GM21447 (cell line): ENCODE results near the gene DNAJC4.

Experiments
- ATAC-seq: cut with Tn5 transposase; IDR thresholded peaks from one replicate; pipeline ENCODE4 v1.9.1; 2021; ENCODE audit not compliant: unreplicated experiment

The DNAJC4 gene

DNA sequence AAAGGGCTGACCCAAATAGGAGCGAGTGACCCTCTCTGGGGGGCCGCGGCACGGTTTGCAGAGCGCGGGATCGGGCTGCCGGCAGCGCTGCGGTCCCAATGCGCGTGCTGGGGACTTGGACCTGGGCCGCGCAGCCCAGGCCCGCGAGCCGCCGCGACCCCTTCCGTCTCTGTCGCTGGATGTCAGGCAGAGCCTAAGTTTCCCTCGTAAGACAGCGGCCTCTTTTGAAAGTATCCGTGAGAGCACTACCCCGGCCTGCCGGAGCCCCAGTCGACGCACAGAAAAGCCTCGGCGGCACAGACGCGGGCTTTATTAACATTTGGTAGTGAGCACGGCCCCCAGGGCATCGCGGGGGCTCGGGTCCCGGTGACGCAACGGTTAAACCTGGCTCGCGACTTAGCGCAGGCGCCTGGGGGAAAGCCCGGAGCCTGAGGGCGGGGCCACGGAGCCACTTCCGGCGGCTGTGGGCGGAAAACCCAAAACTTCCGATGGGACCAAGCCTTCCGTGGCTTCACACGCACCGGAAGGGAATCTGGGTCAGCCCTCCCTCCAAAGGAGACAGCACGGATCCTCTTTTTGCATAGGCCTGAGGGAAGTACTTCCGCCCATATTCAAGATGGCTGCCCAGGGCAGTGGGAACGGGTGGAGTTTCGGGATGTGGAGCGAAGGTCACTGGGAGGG, 39.3 kb downstream of the DNAJC4 start:
- ATAC-seq = peak; percentile 66

DNA sequence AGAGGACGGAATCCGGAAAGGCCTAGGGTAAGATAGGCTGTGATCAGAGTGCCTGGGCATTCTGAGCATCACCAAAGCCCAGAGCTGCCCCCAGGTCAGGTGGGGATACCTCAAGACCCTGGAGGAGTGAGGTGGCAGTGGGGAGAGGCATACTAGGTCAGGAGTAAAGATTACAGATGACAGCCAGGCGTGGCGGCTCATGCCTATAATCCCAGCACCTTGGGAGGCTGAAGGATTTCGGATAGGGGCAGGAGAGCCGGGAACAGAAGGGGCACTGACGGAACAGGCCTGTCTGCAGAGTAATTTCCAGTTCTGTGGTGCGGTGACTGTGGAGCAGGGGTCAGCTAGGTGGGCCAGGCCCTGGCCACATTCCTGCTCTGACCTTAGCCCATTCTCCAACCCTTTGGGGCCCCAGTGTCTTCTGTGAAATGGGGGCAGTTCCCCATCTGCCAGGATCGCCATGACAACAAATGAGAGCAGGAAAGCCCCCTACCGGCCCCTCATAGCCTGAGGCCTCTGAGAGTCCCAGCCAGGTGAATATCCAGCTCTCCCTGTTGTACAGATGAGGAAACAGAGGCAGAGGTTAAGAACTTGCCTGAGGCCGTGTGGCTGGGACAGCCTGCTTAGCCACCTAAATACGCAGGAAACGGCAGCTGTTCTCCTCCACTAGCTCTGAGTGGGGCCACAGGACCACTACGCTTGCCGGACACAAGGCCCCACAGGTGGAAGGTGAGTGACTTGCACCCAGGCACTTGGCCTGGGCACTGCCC, 44.9 kb downstream of the DNAJC4 start:
- no peak for ATAC-seq

DNA sequence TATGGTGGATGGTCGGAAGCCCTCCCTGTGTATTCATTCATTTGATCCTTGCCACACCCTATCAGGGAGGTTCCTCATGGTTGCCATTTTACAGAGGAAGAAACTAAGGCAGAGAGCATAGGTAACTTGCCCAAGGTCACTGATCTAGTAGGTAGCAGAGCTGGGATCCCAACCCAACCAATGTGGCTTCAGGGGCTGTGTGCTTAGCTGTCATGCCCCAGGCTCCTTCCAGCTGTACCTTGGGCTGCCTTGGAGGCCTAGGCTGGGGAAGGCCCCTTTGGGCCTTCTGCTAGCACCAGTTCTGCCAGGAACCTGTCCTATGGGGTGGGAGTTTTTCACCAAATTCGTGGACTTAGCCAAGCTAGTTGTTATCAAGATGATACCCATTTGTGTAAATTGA, 45.5 kb downstream of the DNAJC4 start:
- ATAC-seq = no peak

DNA sequence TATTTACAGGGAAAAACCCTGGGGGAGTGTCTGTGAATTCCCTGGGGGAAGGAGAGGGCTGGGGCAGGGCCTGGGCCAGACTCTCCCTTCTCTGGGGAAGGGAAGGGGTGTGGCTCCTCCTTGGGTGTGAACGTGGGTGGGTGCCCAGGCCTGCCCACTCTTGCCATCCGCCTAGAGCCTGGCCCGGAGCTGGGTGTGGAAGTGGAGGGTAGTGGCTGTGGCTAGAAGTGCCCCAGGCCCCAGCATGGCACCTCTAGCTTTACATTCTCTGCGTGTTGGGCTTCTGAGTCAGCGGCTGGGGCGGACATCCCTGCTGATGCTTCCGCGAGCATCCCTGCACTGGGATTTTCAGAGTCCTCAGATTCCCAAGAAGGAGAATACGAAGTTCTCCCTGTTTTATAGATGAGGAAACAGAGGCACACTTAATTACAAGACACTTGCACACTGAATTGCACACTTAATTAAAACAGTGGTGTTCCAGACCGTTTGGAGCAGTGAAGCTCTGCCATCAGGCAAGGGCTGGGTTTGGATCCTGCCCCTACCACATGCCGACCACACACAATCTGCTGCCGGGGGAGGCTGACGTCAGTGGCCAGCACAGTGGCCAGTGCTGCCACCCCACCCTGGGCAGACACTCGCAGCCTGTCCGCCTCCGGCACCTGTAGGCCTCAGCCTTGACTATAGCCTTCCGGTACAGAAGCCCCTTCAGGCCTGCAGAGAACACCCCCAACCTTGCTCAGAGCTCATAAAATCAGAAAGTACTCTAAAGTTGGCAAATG, 46.5 kb downstream of the DNAJC4 start:
- ATAC-seq = no peak

DNA sequence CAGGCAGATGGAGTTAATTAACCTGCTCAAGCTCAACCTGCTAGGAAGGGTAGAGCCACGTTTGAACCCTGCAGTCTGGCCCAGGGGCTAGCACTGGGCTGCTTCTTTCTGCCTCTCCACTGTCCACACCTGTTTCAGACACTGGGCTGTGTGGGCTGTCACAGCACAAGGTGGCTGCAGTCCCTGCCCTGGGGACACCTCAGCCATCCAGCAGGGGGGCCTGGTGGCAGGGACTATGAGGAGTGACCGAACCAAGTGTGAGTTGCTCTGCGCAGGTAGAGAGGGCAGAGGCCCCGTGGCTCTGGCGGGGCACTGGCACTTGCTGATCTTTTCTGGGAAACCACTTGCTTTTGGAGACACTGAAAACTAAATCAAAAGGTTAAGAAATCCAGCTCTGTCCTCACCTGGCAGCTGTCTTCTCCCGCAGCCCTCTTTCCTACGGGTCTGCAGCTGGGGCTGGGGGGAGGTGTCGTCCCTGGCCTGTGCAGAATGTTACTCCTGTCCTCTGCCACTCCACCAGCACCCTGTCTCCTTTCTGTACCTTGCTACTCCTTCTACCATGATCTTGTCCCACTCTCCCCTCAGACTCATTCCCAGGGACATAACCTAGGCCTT, 48.3 kb downstream of the DNAJC4 start:
- ATAC-seq = no peak

- no peak for ATAC-seq
Measured at GRCh38 chr11:64281957-64282770, 51.8 kb downstream of the DNAJC4 start.

- ATAC-seq = no peak
Measured at GRCh38 chr11:64283092-64283491, 52.7 kb downstream of the DNAJC4 start.
